Fibroblast of lung (primary cell): ENCODE results near the gene RIF1.

Source experiments
- EZH2 ChIP-seq: IDR thresholded peaks from 2 replicates; pipeline ENCODE4 v1.5.1; 2012; ENCODE audit warnings: low read length, control low read depth, mild to moderate bottlenecking; ENCODE audit errors: missing control alignments
- TF ChIP-seq, protein P1 (sequence below), 2 donors: IDR thresholded peaks in 1 of 2; conservative IDR thresholded peaks in 1 of 2; 1 replicate in 1 of 2; 2 replicates in 1 of 2; pipeline ENCODE4 v1.5.1; 2011 to 2012; ENCODE audit warnings: low read length in 2 of 2, control low read depth in 1 of 2, inconsistent platforms in 1 of 2, low read depth in 1 of 2, mild to moderate bottlenecking in 1 of 2

DNA sequence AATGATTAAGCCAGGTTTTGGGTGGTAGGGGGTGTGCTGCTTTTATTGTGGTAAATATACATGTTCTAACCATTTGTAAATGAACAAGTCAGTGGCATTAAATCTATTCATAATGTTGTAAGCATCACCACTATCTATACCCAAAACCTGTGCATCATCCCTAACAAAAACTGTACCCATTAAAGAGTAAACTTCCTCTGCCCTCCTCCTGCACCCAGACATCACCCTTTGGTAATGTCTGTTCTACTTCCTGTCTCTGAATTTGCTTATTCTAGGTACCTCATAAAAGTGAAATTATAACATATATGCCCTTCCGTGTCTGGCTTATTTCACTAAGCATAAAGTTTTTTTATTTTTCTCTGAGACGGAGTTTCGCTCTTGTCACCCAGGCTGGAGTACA, 14.1 kb downstream of the RIF1 start:
- TF ChIP-seq, protein P1, sequence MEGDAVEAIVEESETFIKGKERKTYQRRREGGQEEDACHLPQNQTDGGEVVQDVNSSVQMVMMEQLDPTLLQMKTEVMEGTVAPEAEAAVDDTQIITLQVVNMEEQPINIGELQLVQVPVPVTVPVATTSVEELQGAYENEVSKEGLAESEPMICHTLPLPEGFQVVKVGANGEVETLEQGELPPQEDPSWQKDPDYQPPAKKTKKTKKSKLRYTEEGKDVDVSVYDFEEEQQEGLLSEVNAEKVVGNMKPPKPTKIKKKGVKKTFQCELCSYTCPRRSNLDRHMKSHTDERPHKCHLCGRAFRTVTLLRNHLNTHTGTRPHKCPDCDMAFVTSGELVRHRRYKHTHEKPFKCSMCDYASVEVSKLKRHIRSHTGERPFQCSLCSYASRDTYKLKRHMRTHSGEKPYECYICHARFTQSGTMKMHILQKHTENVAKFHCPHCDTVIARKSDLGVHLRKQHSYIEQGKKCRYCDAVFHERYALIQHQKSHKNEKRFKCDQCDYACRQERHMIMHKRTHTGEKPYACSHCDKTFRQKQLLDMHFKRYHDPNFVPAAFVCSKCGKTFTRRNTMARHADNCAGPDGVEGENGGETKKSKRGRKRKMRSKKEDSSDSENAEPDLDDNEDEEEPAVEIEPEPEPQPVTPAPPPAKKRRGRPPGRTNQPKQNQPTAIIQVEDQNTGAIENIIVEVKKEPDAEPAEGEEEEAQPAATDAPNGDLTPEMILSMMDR (conservative IDR thresholded peaks at IDR 0.05 in 1 of 2, IDR thresholded peaks at IDR 0.05 in 1 of 2; ENCODE audit: low read depth in 1 of 2, low read length in 2 of 2): no peak
- no peak for TF ChIP-seq EZH2
